Panc1 (cell line): Measurements from ENCODE around the gene SEC31B. TPM values are rescaled to one million over a fixed set of nuclear protein-coding genes. Genes with fewer than 3 reads are reported as not detected.

Experiments used
- ATAC-seq: fragments of 200-7000 bp; cut with Tn5 transposase; 2 replicates; pipeline ENCODE4 v1.9.1; 2020; ENCODE audit warnings: mild to moderate bottlenecking, moderate library complexity
- BruUV-seq: library from RNA; stranded (reverse); fragments of 400-500 nt; replicated peaks from 2 replicates; lab custom pipeline; 2021; lab: Mats Ljungman, UMichigan
- CTCF ChIA-PET: fragments of 300-600 bp; sonication (Branson Sonifier 250); formaldehyde crosslinking; loops from one replicate; lab custom pipeline; 2022; ENCODE audit warnings: antibody characterized with exemption; lab: Charles Lee
- POLR2A ChIA-PET: fragments of 300-600 bp; sonication (Branson Sonifier 250); formaldehyde crosslinking; loops from one replicate; lab custom pipeline; 2022; ENCODE audit warnings: antibody characterized with exemption; lab: Charles Lee
- DNase-seq: peaks from one replicate; pipeline ENCODE4 v3.0.0-alpha.2; 2010; ENCODE audit warnings: low read depth, low spot score
- H3K27ac ChIP-seq: 2 replicates; pipeline ENCODE4 v1.5.1; 2011; ENCODE audit warnings: mild to moderate bottlenecking, low read length, inconsistent platforms
- H3K27me3 ChIP-seq: fragments of 200-500 bp; sonication (Bioruptor generic); 2 replicates; pipeline ENCODE4 v1.6.0; 2014; ENCODE audit warnings: low read length, inconsistent platforms; ENCODE audit not compliant: control insufficient read depth, insufficient read depth
- H3K36me3 ChIP-seq: fragments of 200-500 bp; sonication (Bioruptor generic); 2 replicates; pipeline ENCODE4 v1.5.1; 2014; ENCODE audit warnings: inconsistent platforms, mild to moderate bottlenecking, low read length, moderate library complexity; ENCODE audit not compliant: control insufficient read depth, insufficient read depth
- H3K4me1 ChIP-seq: 2 replicates; pipeline ENCODE4 v1.5.1; 2011; ENCODE audit warnings: inconsistent platforms, mild to moderate bottlenecking, low read length, moderate library complexity; ENCODE audit not compliant: control insufficient read depth, insufficient read depth
- H3K4me3 ChIP-seq, 2 experiments: 2 replicates each; pipeline ENCODE4 v1.5.1; 2011 to 2012; ENCODE audit warnings: low read depth in 2 of 2, low read length in 2 of 2, mild to moderate bottlenecking in 2 of 2, inconsistent platforms in 1 of 2, moderate library complexity in 1 of 2
- H3K9me3 ChIP-seq: fragments of 200-500 bp; sonication (Bioruptor generic); 2 replicates; pipeline ENCODE4 v1.5.1; 2014; ENCODE audit warnings: low read depth, mild to moderate bottlenecking, inconsistent platforms, low read length, moderate library complexity; ENCODE audit not compliant: control insufficient read depth, insufficient read depth
- SIN3A ChIP-seq: IDR thresholded peaks from 2 replicates; pipeline ENCODE4 v1.6.1; 2012; ENCODE audit warnings: low read depth, mild to moderate bottlenecking, low read length, moderate library complexity, borderline replicate concordance; ENCODE audit not compliant: insufficient read depth
- TCF7L2 ChIP-seq: IDR thresholded peaks from 2 replicates; pipeline ENCODE4 v1.6.1; 2011; ENCODE audit warnings: mild to moderate bottlenecking, low read depth, low read length, inconsistent platforms
- in situ Hi-C: cut with HindIII; loops from 2 replicates; pipeline ENCODE4 v1.10.0; 2016; ENCODE audit warnings: low sequenced_read_pairs, low pct_unique_long_range_greater_than_20kb
- intact Hi-C: fragments of 100-400 bp; cut with micrococcal nuclease; formaldehyde crosslinking; loops from one replicate; pipeline ENCODE4 v1.10.0; 2022; ENCODE audit not compliant: unreplicated experiment
- total RNA-seq: library from RNA; stranded (reverse); gene quantifications from one replicate; pipeline ENCODE4 v1.2.1, GENCODE V29; 2021; ENCODE audit not compliant: unreplicated experiment
- TF ChIP-seq, protein P1 (sequence below): fragments of 450-650 bp; IDR thresholded peaks from 2 replicates; pipeline ENCODE4 v1.5.1; 2017; ENCODE audit warnings: mild to moderate bottlenecking
- TF ChIP-seq, protein P2 (sequence below), 2 experiments: IDR thresholded peaks; 2 replicates each; pipeline ENCODE4 v1.6.1; 2011 to 2012; ENCODE audit warnings: low read depth in 2 of 2, control low read depth in 1 of 2, low read length in 1 of 2, mild to moderate bottlenecking in 1 of 2, moderate library complexity in 1 of 2; ENCODE audit not compliant: insufficient read depth in 1 of 2

The SEC31B gene
- total RNA-seq, 1 experiment from 2014 or later = 17.8 TPM

DNA sequence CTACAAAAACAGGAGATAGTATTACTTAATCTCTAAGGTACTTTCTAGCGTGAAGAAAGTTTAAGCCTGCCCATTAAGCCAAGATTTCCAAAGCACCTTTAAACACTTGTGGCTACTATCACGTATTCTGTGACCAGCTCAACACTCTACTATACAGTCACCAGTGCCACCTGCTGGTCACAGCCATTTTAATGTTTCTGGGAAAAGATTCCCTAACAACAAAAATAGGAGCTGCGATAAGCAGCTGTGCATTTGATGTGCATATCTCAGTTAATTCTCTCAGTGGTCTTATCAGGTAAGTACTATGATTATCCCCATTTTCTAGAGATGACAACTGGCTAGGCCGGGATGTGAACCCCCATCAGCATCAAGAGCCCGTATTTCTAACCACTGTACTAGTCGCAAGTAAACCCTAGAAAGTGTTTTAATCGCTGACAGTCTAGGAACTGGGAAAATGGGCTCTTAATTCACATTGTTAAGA, 860 bp downstream of the SEC31B start:
- no peak for TF ChIP-seq TCF7L2
- TF ChIP-seq, protein P1, sequence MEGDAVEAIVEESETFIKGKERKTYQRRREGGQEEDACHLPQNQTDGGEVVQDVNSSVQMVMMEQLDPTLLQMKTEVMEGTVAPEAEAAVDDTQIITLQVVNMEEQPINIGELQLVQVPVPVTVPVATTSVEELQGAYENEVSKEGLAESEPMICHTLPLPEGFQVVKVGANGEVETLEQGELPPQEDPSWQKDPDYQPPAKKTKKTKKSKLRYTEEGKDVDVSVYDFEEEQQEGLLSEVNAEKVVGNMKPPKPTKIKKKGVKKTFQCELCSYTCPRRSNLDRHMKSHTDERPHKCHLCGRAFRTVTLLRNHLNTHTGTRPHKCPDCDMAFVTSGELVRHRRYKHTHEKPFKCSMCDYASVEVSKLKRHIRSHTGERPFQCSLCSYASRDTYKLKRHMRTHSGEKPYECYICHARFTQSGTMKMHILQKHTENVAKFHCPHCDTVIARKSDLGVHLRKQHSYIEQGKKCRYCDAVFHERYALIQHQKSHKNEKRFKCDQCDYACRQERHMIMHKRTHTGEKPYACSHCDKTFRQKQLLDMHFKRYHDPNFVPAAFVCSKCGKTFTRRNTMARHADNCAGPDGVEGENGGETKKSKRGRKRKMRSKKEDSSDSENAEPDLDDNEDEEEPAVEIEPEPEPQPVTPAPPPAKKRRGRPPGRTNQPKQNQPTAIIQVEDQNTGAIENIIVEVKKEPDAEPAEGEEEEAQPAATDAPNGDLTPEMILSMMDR = peak; percentile 90
- TF ChIP-seq, protein P2, sequence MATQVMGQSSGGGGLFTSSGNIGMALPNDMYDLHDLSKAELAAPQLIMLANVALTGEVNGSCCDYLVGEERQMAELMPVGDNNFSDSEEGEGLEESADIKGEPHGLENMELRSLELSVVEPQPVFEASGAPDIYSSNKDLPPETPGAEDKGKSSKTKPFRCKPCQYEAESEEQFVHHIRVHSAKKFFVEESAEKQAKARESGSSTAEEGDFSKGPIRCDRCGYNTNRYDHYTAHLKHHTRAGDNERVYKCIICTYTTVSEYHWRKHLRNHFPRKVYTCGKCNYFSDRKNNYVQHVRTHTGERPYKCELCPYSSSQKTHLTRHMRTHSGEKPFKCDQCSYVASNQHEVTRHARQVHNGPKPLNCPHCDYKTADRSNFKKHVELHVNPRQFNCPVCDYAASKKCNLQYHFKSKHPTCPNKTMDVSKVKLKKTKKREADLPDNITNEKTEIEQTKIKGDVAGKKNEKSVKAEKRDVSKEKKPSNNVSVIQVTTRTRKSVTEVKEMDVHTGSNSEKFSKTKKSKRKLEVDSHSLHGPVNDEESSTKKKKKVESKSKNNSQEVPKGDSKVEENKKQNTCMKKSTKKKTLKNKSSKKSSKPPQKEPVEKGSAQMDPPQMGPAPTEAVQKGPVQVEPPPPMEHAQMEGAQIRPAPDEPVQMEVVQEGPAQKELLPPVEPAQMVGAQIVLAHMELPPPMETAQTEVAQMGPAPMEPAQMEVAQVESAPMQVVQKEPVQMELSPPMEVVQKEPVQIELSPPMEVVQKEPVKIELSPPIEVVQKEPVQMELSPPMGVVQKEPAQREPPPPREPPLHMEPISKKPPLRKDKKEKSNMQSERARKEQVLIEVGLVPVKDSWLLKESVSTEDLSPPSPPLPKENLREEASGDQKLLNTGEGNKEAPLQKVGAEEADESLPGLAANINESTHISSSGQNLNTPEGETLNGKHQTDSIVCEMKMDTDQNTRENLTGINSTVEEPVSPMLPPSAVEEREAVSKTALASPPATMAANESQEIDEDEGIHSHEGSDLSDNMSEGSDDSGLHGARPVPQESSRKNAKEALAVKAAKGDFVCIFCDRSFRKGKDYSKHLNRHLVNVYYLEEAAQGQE (IDR thresholded peaks at IDR 0.05; ENCODE audit: insufficient read depth in 1 of 2, low read depth in 2 of 2, low read length in 1 of 2) = no peak
- Histone ChIP-seq H3K36me3 (no peaks in the 10 kb centered on the region), H3K4me1 (no peaks in the 10 kb centered on the region), H3K4me3 (no peak overlapping the region), H3K27me3 (no peaks in the 10 kb centered on the region), H3K27ac (no peak overlapping the region), H3K9me3 (no peaks in the 10 kb centered on the region)
- peak; percentile 48 for DNase-seq
- ChIA-PET POLR2A (no interaction called here), CTCF (interaction anchor here (0.5 to 1.6 kb wide), 27 partner anchors 8 to 360 kb away, joined by 3 to 21 read pairs (median 4); no protein-coding TSS in a partner anchor)
- in situ Hi-C loops = no loop called here
- ATAC-seq = peak; percentile 81
- BruUV-seq = no TSS peak
- intact Hi-C loops = no loop called here

DNA sequence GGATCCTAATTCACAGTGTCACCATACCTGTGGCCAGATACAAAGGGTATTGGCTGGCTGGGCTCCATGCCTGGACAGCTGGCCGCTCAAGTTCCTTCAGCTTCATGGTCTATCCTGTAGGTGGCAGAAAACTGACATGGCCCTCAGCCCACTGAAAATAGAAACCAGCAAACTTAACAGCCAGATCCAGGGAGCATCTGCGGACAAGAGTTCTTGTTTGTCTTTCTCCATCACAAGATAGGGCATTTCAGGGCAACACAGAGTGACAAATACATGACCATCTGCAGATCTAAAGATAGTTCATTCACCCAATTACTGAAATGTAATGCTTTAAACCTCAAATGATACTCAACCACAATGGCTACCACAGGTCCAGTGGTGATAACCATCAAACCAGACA, 2.8 kb downstream of the SEC31B start:
- Histone ChIP-seq H3K4me3 (no peak overlapping the region), H3K27ac (no peak overlapping the region), H3K4me1 (no peaks in the 10 kb centered on the region), H3K9me3 (no peaks in the 10 kb centered on the region), H3K36me3 (no peaks in the 10 kb centered on the region), H3K27me3 (no peaks in the 10 kb centered on the region)
- in situ Hi-C loops (no loop called here), intact Hi-C loops (no loop called here)
- DNase-seq = no peak
- POLR2A ChIA-PET = no interaction called here
- ATAC-seq = 0 out of 2 replicates have a peak, but pooled peaks have one; percentile 39
- BruUV-seq = TSS peak; percentile 48
- CTCF ChIA-PET = interaction anchor here (0.7 kb wide), 1 partner anchor 164 kb away, joined by 4 read pairs; no protein-coding TSS in a partner anchor
- TF ChIP-seq, protein P2 (IDR thresholded peaks at IDR 0.05; ENCODE audit: insufficient read depth in 1 of 2, low read depth in 2 of 2, low read length in 1 of 2) = no peak
- no peak for TF ChIP-seq TCF7L2
- TF ChIP-seq SIN3A = no peak
- TF ChIP-seq, protein P1 = peak; percentile 38
